ENCODE data around the gene BRD1.

Gene BRD1

DNA sequence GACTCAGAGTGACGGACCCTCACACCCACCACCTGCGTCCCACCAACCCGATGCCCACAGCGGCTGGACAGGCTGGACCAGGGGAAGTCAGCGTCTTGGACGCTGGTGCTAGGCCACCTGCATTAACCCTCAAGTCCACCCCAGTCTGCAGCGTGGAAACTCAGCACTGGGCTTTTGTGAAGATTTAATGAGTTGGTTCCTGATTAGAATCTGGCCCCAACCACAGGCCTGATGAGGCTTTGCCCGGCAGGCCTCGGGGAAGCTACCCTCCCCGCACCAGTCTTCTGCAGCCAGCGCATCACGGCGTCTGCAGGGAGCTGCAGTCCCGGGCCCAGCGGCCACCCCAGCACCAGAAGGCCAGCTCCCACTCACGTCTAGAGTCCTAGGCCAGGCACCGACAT is 101.0 kb downstream of the BRD1 start:
- in situ Hi-C loops (cut with HindIII; ENCODE audit: low sequenced_read_pairs) = no loop called here
- H3K4me3 ChIP-seq (ENCODE audit: low read depth, low read length) = no peak overlapping the region
- DNase-seq (ENCODE audit: low read depth, low spot score) = no peak
- TF ChIP-seq, protein P1, sequence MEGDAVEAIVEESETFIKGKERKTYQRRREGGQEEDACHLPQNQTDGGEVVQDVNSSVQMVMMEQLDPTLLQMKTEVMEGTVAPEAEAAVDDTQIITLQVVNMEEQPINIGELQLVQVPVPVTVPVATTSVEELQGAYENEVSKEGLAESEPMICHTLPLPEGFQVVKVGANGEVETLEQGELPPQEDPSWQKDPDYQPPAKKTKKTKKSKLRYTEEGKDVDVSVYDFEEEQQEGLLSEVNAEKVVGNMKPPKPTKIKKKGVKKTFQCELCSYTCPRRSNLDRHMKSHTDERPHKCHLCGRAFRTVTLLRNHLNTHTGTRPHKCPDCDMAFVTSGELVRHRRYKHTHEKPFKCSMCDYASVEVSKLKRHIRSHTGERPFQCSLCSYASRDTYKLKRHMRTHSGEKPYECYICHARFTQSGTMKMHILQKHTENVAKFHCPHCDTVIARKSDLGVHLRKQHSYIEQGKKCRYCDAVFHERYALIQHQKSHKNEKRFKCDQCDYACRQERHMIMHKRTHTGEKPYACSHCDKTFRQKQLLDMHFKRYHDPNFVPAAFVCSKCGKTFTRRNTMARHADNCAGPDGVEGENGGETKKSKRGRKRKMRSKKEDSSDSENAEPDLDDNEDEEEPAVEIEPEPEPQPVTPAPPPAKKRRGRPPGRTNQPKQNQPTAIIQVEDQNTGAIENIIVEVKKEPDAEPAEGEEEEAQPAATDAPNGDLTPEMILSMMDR (IDR thresholded peaks at IDR 0.05; ENCODE audit: low read depth, low read length) = no peak

DNA sequence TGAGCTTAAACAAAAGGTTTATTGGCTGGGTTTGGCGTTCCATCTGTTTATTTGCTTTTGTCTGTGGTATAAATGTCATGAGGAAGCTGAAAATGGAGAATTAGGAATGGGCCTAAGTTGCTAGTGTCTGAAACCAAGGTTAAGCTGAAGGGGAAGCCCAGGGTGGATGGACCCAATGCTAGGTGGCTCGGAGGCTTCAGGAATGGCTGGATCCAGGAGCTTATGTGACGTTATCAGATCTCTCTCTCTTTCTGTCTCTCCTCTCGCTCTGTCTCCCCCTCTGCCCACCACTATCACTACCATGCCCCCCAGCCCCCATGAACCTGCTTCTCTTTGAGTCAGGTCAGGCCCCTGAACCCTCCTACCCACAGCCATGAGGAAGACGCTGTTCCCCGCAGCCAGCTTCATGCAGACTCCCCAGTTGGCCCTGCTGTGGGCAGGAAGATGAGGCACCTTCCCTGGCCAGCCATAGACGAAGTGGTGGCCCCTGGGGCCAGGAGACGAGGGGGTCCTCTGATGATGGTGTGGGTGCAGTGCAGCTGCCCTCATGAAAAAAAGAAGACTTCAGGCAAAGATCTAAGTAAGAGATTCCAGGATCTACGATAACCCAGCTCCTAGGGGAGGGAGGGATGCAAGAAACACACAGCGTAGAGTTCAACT is 101.5 kb downstream of the BRD1 start:
- no peak for DNase-seq (ENCODE audit: low read depth, low spot score)
- no peak overlapping the region for H3K4me3 ChIP-seq (ENCODE audit: low read depth, low read length)
- TF ChIP-seq, protein P1 (IDR thresholded peaks at IDR 0.05; ENCODE audit: low read depth, low read length) = no peak
- in situ Hi-C loops (cut with HindIII; ENCODE audit: low sequenced_read_pairs) = no loop called here

DNA sequence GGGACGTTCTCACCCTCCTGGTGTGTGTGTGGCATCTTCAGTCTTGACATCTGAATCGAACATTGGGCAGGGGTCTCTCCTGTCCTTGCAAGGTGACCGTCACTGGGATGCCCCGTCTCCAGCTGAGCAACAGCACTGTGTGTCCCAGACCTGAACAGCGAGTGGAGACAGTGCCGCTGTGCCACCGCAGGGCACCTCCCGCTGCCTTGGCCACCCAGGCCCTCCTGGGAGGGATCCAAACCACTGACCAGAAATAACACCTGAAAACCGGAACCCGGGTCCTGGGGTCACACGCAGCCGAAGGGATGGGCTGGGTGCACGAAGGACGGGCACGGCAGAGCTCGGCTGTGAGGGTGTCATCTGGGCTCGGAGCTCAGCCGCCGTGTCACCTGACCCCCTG is 102.2 kb downstream of the BRD1 start:
- no peak for DNase-seq (ENCODE audit: low read depth, low spot score)
- H3K4me3 ChIP-seq (ENCODE audit: low read depth, low read length) = no peak overlapping the region
- in situ Hi-C loops (cut with HindIII; ENCODE audit: low sequenced_read_pairs) = no loop called here
- TF ChIP-seq, protein P1 (IDR thresholded peaks at IDR 0.05; ENCODE audit: low read depth, low read length) = no peak

DNA sequence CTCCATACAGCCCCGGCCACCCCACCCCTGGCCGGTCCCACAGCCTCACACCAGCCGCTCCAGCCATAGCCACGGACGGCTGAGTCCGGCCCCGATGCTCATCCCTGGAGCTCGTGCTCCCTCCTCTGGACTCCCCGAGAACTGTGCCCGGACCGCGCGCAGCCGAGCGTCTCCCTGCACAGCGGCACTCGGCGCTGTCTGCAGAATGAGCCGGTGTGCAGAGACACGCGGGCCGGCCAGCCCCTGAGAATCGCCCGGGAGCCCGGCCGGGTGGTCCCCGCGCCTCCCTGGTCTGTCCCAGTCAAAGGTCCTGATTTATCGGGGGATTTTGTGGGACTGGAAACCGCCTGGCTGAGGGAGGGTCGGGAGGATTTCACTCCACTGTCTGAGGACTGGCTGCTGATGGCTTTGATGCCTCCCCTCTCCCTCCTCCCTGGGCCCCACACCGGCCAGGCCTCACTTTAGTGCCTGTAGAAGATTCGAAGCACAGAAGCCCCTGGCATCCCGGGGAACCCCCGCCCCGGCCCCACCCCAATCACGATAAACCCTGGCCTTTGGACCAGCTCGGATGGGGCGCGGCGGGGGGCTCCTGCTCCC is 102.7 kb downstream of the BRD1 start:
- peak; percentile 3 for DNase-seq (ENCODE audit: low read depth, low spot score)
- TF ChIP-seq, protein P1 (IDR thresholded peaks at IDR 0.05; ENCODE audit: low read depth, low read length) = peak; percentile 53
- no peak overlapping the region for H3K4me3 ChIP-seq (ENCODE audit: low read depth, low read length)
- in situ Hi-C loops (cut with HindIII; ENCODE audit: low sequenced_read_pairs) = no loop called here

DNA sequence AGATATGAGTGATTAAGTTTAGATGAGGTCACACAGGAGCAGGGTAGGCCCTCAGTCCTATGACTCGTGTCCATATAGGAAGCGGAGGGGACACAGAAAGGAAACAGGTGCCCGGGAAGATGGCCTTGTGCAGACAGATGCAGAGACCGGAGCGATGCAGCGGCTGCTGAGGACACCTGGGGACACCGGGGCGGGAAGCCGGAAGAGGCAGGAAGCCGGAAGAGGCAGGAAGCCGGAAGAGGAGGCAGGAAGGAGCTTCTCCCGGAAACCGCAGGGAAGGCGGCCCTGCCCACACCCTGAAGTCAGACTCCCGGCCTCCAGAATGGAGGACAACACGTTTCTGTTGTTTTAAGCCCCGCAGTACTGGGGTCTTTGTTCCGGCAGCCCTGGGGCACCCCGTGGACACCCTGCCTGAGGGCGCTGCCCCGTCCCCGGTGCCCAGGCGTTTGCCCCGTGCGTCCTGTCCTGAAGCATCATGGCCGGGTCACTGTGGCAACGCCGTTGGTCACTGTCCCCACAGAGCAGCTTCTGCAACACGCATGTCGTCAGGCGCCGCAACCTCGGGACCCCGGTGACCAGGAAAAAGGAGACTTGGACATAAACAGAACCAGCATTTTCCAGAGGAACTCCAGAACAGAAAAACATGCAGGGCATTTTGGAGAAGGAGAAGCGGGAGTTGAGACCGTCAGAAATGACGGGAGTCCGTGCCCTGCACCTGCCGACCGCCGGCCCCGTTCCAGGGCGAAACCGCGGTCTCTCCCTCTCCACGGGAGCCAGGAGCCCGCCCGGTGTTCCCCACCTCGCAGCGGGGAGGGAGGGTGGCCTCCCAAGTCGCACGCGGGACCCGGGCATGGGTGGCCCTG is 103.4 kb downstream of the BRD1 start:
- in situ Hi-C loops (cut with HindIII; ENCODE audit: low sequenced_read_pairs) = no loop called here
- DNase-seq (ENCODE audit: low read depth, low spot score) = no peak
- TF ChIP-seq, protein P1 (IDR thresholded peaks at IDR 0.05; ENCODE audit: low read depth, low read length) = no peak
- H3K4me3 ChIP-seq (ENCODE audit: low read depth, low read length) = no peak overlapping the region

- TF ChIP-seq, protein P1 (IDR thresholded peaks at IDR 0.05; ENCODE audit: low read depth, low read length) = no peak
- no peak overlapping the region for H3K4me3 ChIP-seq (ENCODE audit: low read depth, low read length)
- in situ Hi-C loops (cut with HindIII; ENCODE audit: low sequenced_read_pairs) = no loop called here
- no peak for DNase-seq (ENCODE audit: low read depth, low spot score)
Observed at GRCh38 chr22:49723478-49724029, 104.1 kb downstream of the BRD1 start.
